Trophoblast cell (in vitro differentiated cells and primary cell): Measurements from ENCODE around the gene IZUMO3.

ENCODE experiments used
- DNase-seq, 2 donors: peaks; one replicate each; pipeline ENCODE4 v3.0.0-alpha.2; 2016
- H2AFZ ChIP-seq: 2 replicates; pipeline ENCODE4 v1.6.1; 2013; ENCODE audit warnings: low read length, moderate library complexity, mild to moderate bottlenecking; ENCODE audit not compliant: insufficient read depth, poor library complexity
- H2AK5ac ChIP-seq: 2 replicates; pipeline ENCODE4 v1.6.1; 2013; ENCODE audit warnings: mild to moderate bottlenecking, low read length
- H2BK120ac ChIP-seq: 2 replicates; pipeline ENCODE4 v1.6.1; 2013; ENCODE audit warnings: low read length, mild to moderate bottlenecking, moderate library complexity; ENCODE audit not compliant: insufficient read depth, poor library complexity
- H2BK12ac ChIP-seq: 2 replicates; pipeline ENCODE4 v1.6.1; 2013; ENCODE audit warnings: mild to moderate bottlenecking, low read length, moderate library complexity
- H2BK5ac ChIP-seq: 2 replicates; pipeline ENCODE4 v1.6.1; 2013; ENCODE audit warnings: low read length, low read depth, moderate library complexity, mild to moderate bottlenecking; ENCODE audit not compliant: poor library complexity
- H3K14ac ChIP-seq: 2 replicates; pipeline ENCODE4 v1.6.1; 2013; ENCODE audit warnings: mild to moderate bottlenecking, low read length
- H3K18ac ChIP-seq: 2 replicates; pipeline ENCODE4 v1.6.1; 2013; ENCODE audit warnings: mild to moderate bottlenecking, low read length
- H3K23ac ChIP-seq: 2 replicates; pipeline ENCODE4 v1.6.1; 2013; ENCODE audit warnings: low read length
- H3K27ac ChIP-seq: 2 replicates; pipeline ENCODE4 v1.5.1; 2013; ENCODE audit warnings: low read depth, mild to moderate bottlenecking, inconsistent platforms, low read length, moderate library complexity
- H3K27me3 ChIP-seq: 2 replicates; pipeline ENCODE4 v1.6.1; 2013; ENCODE audit warnings: inconsistent platforms, mild to moderate bottlenecking, low read length, moderate library complexity; ENCODE audit not compliant: insufficient read depth
- H3K36me3 ChIP-seq, 2 experiments: 1 replicate in 1 of 2; 2 replicates in 1 of 2; pipeline ENCODE4 v1.6.1; 2013; ENCODE audit warnings: low read length in 2 of 2, mild to moderate bottlenecking in 2 of 2, moderate library complexity in 1 of 2; ENCODE audit not compliant: insufficient read depth in 2 of 2, control insufficient read depth in 1 of 2
- H3K4ac ChIP-seq: 2 replicates; pipeline ENCODE4 v1.6.1; 2013; ENCODE audit warnings: low read depth, mild to moderate bottlenecking, low read length, moderate library complexity
- H3K4me1 ChIP-seq, 2 experiments: 1 replicate in 1 of 2; 2 replicates in 1 of 2; pipeline ENCODE4 v1.6.1; 2013; ENCODE audit warnings: low read length in 2 of 2, mild to moderate bottlenecking in 2 of 2, moderate library complexity in 1 of 2; ENCODE audit not compliant: insufficient read depth in 2 of 2, control insufficient read depth in 1 of 2
- H3K4me2 ChIP-seq: 2 replicates; pipeline ENCODE4 v1.6.1; 2013; ENCODE audit warnings: inconsistent platforms, mild to moderate bottlenecking, low read length, moderate library complexity
- H3K4me3 ChIP-seq: 2 replicates; pipeline ENCODE4 v1.5.1; 2013; ENCODE audit warnings: mild to moderate bottlenecking, low read depth, low read length, inconsistent platforms
- H3K79me1 ChIP-seq: one replicate; pipeline ENCODE4 v1.6.1; 2013; ENCODE audit warnings: low read length
- H3K79me2 ChIP-seq: 2 replicates; pipeline ENCODE4 v1.6.1; 2013; ENCODE audit warnings: low read length, mild to moderate bottlenecking; ENCODE audit not compliant: control insufficient read depth, insufficient read depth, poor library complexity
- H3K9ac ChIP-seq: 2 replicates; pipeline ENCODE4 v1.6.1; 2013; ENCODE audit warnings: mild to moderate bottlenecking, low read length
- H3K9me3 ChIP-seq: 2 replicates; pipeline ENCODE4 v1.6.1; 2013; ENCODE audit warnings: low read depth, mild to moderate bottlenecking, control low read depth, inconsistent platforms, low read length; ENCODE audit not compliant: insufficient read depth
- H4K12ac ChIP-seq: 2 replicates; pipeline ENCODE4 v1.6.1; 2013; ENCODE audit warnings: low read depth, mild to moderate bottlenecking, low read length, moderate library complexity
- H4K8ac ChIP-seq: 2 replicates; pipeline ENCODE4 v1.6.1; 2013; ENCODE audit warnings: low read depth, mild to moderate bottlenecking, low read length, moderate library complexity
- H4K91ac ChIP-seq: one replicate; pipeline ENCODE4 v1.6.1; 2013; ENCODE audit warnings: low read depth, mild to moderate bottlenecking, low read length, moderate library complexity
- WGBS: extraction: QIAGEN DNeasy Blood & Tissue Kit; methylation state at CpG from one replicate; pipeline ENCODE4 v1.1.7; 2013; ENCODE audit warnings: missing lambda C conversion rate; ENCODE audit not compliant: insufficient read length, insufficient coverage; ENCODE audit errors: extremely low coverage; 5-methylcytosine and 5-hydroxymethylcytosine counted together

Gene IZUMO3

DNA sequence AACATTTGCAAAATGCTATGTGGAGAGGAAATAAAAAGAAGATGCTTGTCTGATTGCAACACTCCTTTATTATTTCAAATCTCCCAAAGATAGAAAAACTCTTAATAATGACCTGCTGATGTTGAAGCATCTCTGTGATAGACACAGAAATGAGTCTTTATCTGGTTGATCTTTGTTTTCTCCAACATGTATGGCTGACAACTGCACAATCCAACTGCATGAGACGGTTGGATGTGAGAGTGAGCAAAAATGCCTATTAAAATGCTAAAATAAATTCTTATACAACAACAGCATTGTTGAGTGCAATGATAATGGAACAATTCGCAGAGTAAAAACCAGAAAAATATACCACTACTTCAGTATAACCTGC, 7.5 kb upstream of the IZUMO3 start:
- Histone ChIP-seq H3K79me1 (no peaks in the 10 kb centered on the region), H3K27me3 (no peaks in the 10 kb centered on the region), H3K27ac (no peak overlapping the region), H3K14ac (no peak overlapping the region), H3K4ac (no peak overlapping the region), H3K4me2 (no peak overlapping the region), H4K12ac (no peak overlapping the region), H2AFZ (no peak overlapping the region), H3K4me3 (no peak overlapping the region), H3K18ac (no peak overlapping the region), H3K9ac (no peak overlapping the region), H4K8ac (no peak overlapping the region), H4K91ac (no peak overlapping the region), H3K36me3 (no peaks in the 10 kb centered on the region), H3K23ac (no peak overlapping the region), H3K79me2 (no peaks in the 10 kb centered on the region), H2BK5ac (no peak overlapping the region), H2AK5ac (no peak overlapping the region), H2BK120ac (no peak overlapping the region), H3K9me3 (no peaks in the 10 kb centered on the region), H3K4me1 (no peaks in the 10 kb centered on the region), H2BK12ac (no peak overlapping the region)
- DNase-seq = no peak
- no CpG with 5 or more reads among the region's 2 CpGs for WGBS

DNA sequence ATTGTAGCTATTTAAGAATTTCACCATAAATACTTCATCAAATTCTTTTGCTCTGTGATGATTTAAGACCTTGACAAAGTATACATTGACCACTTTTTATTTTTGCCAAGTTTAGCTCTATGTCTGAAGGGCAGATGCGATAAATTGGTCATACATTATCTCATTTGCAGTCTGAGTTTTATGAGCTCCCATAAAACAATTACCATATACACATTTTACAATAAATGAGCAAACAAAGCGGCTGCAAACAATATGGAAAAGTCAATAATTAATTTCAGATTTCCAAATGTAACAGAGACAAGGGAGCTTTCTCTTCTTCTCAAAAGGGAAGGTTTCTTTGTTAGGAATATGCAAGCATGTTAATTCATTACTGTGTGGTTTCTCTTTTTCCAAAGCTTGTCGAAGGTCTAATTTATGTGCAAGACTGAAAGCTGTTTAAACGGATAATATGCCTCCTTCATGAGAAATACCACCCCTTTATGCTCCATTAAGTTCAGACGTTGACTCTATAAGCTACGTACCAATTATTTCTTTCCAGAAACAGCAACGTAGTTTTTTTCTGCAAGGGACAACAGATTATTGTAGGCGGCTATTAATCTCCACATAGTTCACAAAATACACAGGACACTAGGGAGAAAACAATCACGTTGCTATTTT, 7.0 kb upstream of the IZUMO3 start:
- H3K4ac ChIP-seq = no peak overlapping the region
- no peak overlapping the region for H3K4me3 ChIP-seq
- H4K8ac ChIP-seq = no peak overlapping the region
- no peak overlapping the region for H2BK12ac ChIP-seq
- H3K79me1 ChIP-seq = no peaks in the 10 kb centered on the region
- no peak overlapping the region for H3K27ac ChIP-seq
- no peaks in the 10 kb centered on the region for H3K79me2 ChIP-seq
- no peak overlapping the region for H4K91ac ChIP-seq
- no peaks in the 10 kb centered on the region for H3K4me1 ChIP-seq
- no peak for DNase-seq
- no peak overlapping the region for H2AFZ ChIP-seq
- H2BK120ac ChIP-seq = no peak overlapping the region
- H3K14ac ChIP-seq = no peak overlapping the region
- H2AK5ac ChIP-seq = no peak overlapping the region
- H4K12ac ChIP-seq = no peak overlapping the region
- no peaks in the 10 kb centered on the region for H3K27me3 ChIP-seq
- no peak overlapping the region for H3K18ac ChIP-seq
- H3K4me2 ChIP-seq = no peak overlapping the region
- H3K23ac ChIP-seq = no peak overlapping the region
- no CpG with 5 or more reads among the region's 9 CpGs for WGBS
- H2BK5ac ChIP-seq = no peak overlapping the region
- H3K36me3 ChIP-seq = no peaks in the 10 kb centered on the region
- no peaks in the 10 kb centered on the region for H3K9me3 ChIP-seq
- H3K9ac ChIP-seq = no peak overlapping the region

DNA sequence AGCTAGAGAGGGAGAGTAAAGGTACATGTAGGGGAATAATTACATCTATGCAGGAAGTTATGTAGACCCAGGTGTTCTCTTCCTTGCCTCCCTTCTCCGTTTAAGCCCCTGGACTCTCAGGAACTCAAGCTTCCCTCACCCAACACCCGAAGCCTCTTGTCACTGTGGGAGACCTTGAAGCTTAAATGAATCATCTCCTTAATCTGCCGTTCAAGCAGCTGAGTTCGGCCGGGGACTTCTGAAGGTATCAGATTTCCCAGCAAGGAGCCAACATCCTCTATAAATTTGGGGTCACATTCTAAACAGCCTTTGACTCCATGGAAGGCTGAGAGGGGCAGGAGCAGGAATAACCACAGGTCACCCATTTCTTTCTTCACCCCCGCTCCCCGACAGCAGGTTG, 412 bp downstream of the IZUMO3 start:
- H3K9me3 ChIP-seq = no peaks in the 10 kb centered on the region
- DNase-seq = no peak
- no peak overlapping the region for H3K14ac ChIP-seq
- H2AK5ac ChIP-seq = no peak overlapping the region
- H3K18ac ChIP-seq = no peak overlapping the region
- H2BK5ac ChIP-seq = no peak overlapping the region
- no peaks in the 10 kb centered on the region for H3K36me3 ChIP-seq
- no peaks in the 10 kb centered on the region for H3K4me1 ChIP-seq
- WGBS = no CpG with 5 or more reads among the region's 7 CpGs
- H3K27ac ChIP-seq = no peak overlapping the region
- H2AFZ ChIP-seq = no peak overlapping the region
- no peak overlapping the region for H3K4ac ChIP-seq
- H4K8ac ChIP-seq = no peak overlapping the region
- no peaks in the 10 kb centered on the region for H3K79me1 ChIP-seq
- no peak overlapping the region for H3K9ac ChIP-seq
- H3K4me2 ChIP-seq = no peak overlapping the region
- H3K79me2 ChIP-seq = no peaks in the 10 kb centered on the region
- H3K27me3 ChIP-seq = no peaks in the 10 kb centered on the region
- H2BK120ac ChIP-seq = no peak overlapping the region
- H3K4me3 ChIP-seq = no peak overlapping the region
- H2BK12ac ChIP-seq = no peak overlapping the region
- no peak overlapping the region for H3K23ac ChIP-seq
- H4K91ac ChIP-seq = no peak overlapping the region
- H4K12ac ChIP-seq = no peak overlapping the region

DNA sequence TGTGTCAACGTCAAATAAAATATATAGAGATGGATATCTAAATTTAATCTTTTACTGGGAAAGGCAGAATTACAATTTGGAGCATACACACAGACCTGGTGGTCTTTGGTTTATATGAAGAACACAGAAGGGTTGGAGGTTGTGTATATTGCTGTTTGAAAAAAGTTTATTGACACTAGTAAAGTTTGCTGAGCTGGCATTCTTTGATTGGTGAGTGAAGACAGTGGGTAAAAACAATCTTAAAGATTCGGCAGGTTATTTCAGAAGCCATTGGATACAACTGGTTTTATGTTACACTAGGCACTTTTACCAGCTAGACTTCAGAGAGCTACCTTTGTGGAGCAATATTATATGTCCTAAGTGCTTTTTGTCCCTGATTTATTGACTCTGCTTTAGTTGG, 27.2 kb downstream of the IZUMO3 start:
- DNase-seq = no peak
- Histone ChIP-seq H4K8ac (no peak overlapping the region), H4K12ac (no peak overlapping the region), H3K18ac (no peak overlapping the region), H3K4me1 (no peaks in the 10 kb centered on the region), H3K27me3 (no peaks in the 10 kb centered on the region), H3K27ac (no peak overlapping the region), H3K4me3 (no peak overlapping the region), H3K14ac (no peak overlapping the region), H3K79me2 (no peaks in the 10 kb centered on the region), H3K23ac (no peak overlapping the region), H2BK120ac (no peak overlapping the region), H3K79me1 (no peaks in the 10 kb centered on the region), H3K4me2 (no peak overlapping the region), H3K36me3 (no peaks in the 10 kb centered on the region), H4K91ac (no peak overlapping the region), H2AFZ (no peak overlapping the region), H2BK12ac (no peak overlapping the region), H3K4ac (no peak overlapping the region), H2BK5ac (no peak overlapping the region), H3K9me3 (no peaks in the 10 kb centered on the region), H2AK5ac (no peak overlapping the region), H3K9ac (no peak overlapping the region)
- WGBS = no CpG with 5 or more reads among the region's 2 CpGs
